GM20000 (cell line): ENCODE data around the gene CDH22.
A peak's percentile ranks its signal among the peaks of the same experiment; 100 is the strongest.

Experiments
- DNase-seq: peaks from one replicate; pipeline ENCODE4 v3.0.0; 2012; ENCODE audit warnings: low spot score
- CTCF ChIP-seq: IDR thresholded peaks from 2 replicates; pipeline ENCODE4 v1.5.1; 2012; ENCODE audit warnings: mild to moderate bottlenecking, control low read depth; ENCODE audit errors: extremely low read depth, missing control alignments

CDH22 gene

GRCh38 chr20:46182276-46183200, 125.8 kb downstream of the CDH22 start:
- TF ChIP-seq CTCF = no peak
- DNase-seq = no peak

DNA sequence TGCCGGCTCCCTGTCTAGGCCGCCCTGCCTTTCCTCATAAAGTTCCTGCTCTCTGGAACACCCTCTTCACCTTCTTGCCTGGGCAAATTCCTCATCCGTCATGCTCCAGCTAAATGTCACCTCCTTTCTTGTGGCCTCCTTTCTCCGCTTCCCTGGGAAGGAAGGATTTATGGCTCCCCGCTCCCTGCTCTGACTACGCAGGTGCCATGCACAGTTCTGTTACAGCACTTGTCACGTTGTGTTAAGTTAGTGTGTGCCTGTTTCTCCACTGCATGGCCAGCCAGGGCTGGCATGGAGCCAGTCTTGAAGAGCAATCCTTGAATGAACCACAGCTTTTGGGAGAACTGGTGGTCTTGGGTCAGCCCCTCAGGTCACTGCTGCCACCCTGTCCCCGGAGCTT, 128.4 kb downstream of the CDH22 start:
- TF ChIP-seq CTCF = no peak
- no peak for DNase-seq

DNA sequence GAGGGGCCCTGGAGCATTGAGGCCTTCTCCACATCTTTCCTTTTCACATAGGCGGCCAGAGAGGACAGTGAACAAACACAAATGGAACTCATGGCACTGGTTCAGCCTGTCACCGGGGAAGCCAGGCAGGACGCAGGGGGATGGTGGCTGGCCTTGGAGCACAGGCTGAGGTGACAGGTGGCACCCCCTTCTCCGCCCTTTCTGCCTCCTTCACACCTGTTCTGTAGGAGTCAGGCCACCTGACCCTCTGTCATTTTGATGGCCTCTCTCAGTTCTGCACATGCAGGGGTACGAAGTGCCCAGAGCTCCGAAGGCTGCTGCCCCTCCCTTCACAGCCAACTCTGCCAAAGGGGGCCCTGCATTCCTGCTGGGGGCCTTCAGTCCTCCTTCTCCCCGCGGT, 129.4 kb downstream of the CDH22 start:
- no peak for TF ChIP-seq CTCF
- no peak for DNase-seq

DNA sequence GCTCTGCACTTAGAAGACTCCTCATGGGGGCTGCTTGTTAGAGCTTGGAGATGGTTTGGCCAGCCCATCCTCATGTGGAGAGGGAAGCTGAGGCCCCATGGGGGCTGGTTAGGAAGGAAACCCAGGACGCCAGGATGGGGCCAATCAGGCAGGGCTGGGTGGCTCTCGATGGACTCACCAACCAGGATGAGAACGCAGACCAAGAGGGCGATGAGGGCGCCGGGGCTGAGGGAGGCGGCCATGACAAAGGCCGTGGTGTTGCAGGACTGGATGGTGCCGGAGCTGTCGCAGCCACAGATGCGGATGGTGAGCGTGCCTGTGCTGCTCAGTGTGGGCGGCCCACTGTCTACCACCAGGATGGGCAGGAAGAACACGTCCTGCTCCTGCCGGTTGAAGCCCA, 130.5 kb downstream of the CDH22 start:
- no peak for TF ChIP-seq CTCF
- DNase-seq = no peak

DNA sequence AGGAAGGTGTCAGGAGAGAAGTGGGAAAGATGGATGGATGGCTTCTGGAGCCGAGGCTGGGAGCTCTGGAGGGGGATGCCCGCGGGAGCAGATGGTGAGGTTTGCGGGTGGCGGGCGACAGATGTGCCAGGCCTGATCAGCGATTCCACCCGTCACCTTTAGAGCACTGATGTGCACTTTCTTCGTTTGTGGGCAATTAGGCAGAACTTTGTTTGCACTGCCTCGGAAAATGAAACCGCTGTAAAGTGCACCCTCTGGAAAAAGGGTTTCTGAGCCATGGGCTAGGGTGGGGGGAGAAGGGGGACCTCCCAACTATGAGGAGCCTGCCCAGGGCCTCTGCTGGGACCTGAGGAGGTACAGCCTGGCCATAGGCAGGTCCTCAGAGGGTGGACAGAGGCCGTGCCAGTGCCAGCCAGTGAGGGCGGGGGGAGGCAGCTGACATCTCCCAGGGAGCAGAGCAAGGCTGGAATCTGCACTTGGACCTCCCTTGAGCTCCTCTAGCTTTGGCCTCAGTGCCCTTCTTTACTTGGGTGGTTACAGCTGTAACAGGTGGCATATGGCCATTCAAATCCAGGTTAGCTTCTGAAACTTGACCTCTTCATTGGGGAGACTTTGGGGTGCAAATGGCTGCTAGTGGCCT, 131.4 kb downstream of the CDH22 start:
- no peak for DNase-seq
- TF ChIP-seq CTCF = no peak

DNA sequence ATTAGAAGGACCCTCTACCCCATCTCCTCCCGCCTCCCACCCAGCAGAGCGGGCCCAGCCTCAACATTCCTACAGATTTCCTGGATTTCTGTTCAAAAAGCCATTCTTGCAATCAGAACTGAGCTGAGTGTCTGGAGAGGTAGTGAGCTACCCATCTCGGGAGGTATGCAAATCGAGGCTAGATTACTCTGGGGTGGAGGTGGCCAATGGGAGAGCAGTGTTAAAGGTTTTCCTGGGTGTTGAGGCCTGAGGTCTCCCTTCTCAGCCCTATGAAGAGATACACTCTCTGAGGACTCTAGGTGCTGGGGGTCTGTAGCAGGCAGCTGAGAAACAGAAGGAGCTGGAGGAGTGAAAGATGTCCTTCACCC, 133.2 kb downstream of the CDH22 start:
- no peak for DNase-seq
- no peak for TF ChIP-seq CTCF

- DNase-seq = peak; percentile 96
- peak; percentile 89 for TF ChIP-seq CTCF
Observed at GRCh38 chr20:46174469-46175126, 133.7 kb downstream of the CDH22 start.
